HL-60 (cell line): Measurements from ENCODE around the gene BCAS3.

Experiments
- CTCF ChIP-seq: IDR thresholded peaks from one replicate; pipeline ENCODE4 v1.5.1; 2011; ENCODE audit warnings: low read length, control low read depth, inconsistent platforms; ENCODE audit not compliant: insufficient read depth
- POLR2AphosphoS5 ChIP-seq: IDR thresholded peaks from 2 replicates; pipeline ENCODE4 v1.6.1; 2012; ENCODE audit warnings: low read depth
- TF ChIP-seq, protein P1 (sequence below): IDR thresholded peaks from 2 replicates; pipeline ENCODE4 v1.6.1; 2012; ENCODE audit warnings: low read depth; ENCODE audit not compliant: insufficient replicate concordance

DNA sequence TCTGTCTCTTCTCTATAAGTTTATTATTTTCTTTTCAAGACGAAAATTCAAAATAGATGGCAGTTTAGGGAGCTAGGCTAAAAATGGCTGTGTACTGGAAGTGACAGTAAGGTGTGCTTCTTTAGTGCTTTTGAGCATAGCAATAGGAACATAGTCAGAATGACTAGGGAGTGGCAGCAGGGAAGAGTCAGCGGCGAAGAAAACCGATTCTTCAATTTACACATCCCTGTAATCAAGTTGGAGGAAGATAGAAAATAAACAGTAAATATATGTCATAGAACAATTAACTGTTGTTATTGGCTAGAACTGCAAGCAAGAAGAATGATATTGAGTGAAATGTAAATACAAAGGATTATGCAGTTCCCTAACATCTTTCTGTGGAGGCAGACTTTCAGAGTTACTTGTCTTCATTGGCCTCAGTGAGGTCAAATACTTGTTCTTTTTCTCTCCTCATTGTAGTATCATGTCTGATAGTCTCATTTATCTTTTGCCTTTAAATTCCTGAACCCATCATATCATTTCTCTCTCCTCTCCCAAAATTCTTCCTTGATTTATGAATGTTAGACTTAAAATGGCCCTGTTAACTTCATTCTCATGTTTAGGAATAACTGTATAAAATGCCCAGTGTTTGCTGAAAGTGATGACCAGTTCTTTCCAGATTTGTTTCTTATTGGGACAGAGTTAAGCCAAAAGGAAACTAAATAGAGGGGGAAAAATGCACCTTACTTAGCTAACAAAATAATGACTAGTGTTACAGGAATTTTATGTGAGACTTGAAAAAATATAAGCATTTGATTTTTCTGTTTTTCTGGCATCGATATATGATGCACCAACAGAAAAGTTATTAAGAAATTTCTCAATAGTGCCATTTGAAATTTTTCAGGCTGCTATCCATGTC is 211.4 kb downstream of the BCAS3 start:
- TF ChIP-seq CTCF (no peak), POLR2AphosphoS5 (no peak)
- TF ChIP-seq, protein P1, sequence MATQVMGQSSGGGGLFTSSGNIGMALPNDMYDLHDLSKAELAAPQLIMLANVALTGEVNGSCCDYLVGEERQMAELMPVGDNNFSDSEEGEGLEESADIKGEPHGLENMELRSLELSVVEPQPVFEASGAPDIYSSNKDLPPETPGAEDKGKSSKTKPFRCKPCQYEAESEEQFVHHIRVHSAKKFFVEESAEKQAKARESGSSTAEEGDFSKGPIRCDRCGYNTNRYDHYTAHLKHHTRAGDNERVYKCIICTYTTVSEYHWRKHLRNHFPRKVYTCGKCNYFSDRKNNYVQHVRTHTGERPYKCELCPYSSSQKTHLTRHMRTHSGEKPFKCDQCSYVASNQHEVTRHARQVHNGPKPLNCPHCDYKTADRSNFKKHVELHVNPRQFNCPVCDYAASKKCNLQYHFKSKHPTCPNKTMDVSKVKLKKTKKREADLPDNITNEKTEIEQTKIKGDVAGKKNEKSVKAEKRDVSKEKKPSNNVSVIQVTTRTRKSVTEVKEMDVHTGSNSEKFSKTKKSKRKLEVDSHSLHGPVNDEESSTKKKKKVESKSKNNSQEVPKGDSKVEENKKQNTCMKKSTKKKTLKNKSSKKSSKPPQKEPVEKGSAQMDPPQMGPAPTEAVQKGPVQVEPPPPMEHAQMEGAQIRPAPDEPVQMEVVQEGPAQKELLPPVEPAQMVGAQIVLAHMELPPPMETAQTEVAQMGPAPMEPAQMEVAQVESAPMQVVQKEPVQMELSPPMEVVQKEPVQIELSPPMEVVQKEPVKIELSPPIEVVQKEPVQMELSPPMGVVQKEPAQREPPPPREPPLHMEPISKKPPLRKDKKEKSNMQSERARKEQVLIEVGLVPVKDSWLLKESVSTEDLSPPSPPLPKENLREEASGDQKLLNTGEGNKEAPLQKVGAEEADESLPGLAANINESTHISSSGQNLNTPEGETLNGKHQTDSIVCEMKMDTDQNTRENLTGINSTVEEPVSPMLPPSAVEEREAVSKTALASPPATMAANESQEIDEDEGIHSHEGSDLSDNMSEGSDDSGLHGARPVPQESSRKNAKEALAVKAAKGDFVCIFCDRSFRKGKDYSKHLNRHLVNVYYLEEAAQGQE: no peak
